ENCODE measurements around the gene SFI1. TPM values are rescaled to one million over a fixed set of nuclear protein-coding genes. Genes with fewer than 3 reads are reported as not detected.
"Not testable (repeated sequence)": the region's sequence is repeated elsewhere in the genome, so short reads cannot be mapped to it uniquely, and the experiment has no call there.

The SFI1 gene
- total RNA-seq, 3 donors from 2014 or later (not counting 1 experiment from before 2014, with no cell fraction given) = 208 to 225 (median 217) TPM

DNA sequence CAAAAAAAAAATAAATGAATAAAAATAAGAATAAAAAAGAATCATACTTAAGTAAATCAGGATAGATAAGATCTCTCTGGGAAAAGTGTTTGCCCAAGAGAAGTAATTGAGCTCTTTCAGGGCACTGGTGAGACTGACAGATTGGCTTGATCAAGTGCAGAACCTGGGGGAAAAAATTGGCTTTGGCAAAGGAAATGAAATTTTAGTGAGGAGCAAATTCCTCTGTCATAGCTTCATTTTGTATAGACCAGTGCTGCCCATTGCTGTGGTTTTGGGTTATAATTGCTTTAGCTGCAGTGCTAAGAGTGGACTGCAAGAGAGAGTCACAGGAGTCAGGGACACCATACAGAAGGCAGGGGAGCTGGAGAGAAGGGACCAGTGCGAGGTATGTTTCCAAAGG lies 35.7 kb downstream of the SFI1 start:
- 100% methylated on average over 1 of the region's 1 CpG for WGBS (ENCODE audit: insufficient coverage)
- H3K4me3 Mint-ChIP-seq = no peak overlapping the region
- Histone ChIP-seq H3K36me3 (ENCODE audit: control insufficient read depth, insufficient read depth, low read length) (peaks cover 8% of the 10 kb centered on the region), H3K4me1 (ENCODE audit: control insufficient read depth, insufficient read depth, low read length) (no peaks in the 10 kb centered on the region), H3K9me3 (ENCODE audit: control insufficient read depth, insufficient read depth, low read length) (no peaks in the 10 kb centered on the region), H3K4me3 (ENCODE audit: low read length) (no peak overlapping the region), H3K27ac (ENCODE audit: low read length) (no peak overlapping the region), H3K27me3 (ENCODE audit: control insufficient read depth, insufficient read depth, low read length) (no peaks in the 10 kb centered on the region)
- H3K9me3 Mint-ChIP-seq = no peaks in the 10 kb centered on the region
- H3K36me3 Mint-ChIP-seq = no peaks in the 10 kb centered on the region
- TF ChIP-seq CTCF (IDR thresholded peaks at IDR 0.05) = no peak
- intact Hi-C loops (cut with micrococcal nuclease) = no loop called here
- H3K4me1 Mint-ChIP-seq = peaks cover 24 to 26% of the 10 kb centered on the region in 2 donors
- peak overlapping the region; percentile 44 to 68 for H3K27ac Mint-ChIP-seq
- no peaks in the 10 kb centered on the region for H3K27me3 Mint-ChIP-seq (ENCODE audit: low read depth in 2 of 2)
- no peak for DNase-seq
- no peak for ATAC-seq

GRCh38 chr22:31533374-31533773 lies 37.0 kb downstream of the SFI1 start:
- WGBS (ENCODE audit: insufficient coverage) = 62% methylated on average over 5 of the region's 5 CpGs
- Histone ChIP-seq H3K9me3 (ENCODE audit: control insufficient read depth, insufficient read depth, low read length) (no peaks in the 10 kb centered on the region), H3K36me3 (ENCODE audit: control insufficient read depth, insufficient read depth, low read length) (peaks cover 8% of the 10 kb centered on the region), H3K4me1 (ENCODE audit: control insufficient read depth, insufficient read depth, low read length) (no peaks in the 10 kb centered on the region), H3K4me3 (ENCODE audit: low read length) (no peak overlapping the region), H3K27me3 (ENCODE audit: control insufficient read depth, insufficient read depth, low read length) (no peaks in the 10 kb centered on the region), H3K27ac (ENCODE audit: low read length) (no peak overlapping the region)
- no peaks in the 10 kb centered on the region for H3K27me3 Mint-ChIP-seq (ENCODE audit: low read depth in 2 of 2)
- H3K9me3 Mint-ChIP-seq = no peaks in the 10 kb centered on the region
- H3K4me1 Mint-ChIP-seq = peaks cover 24 to 26% of the 10 kb centered on the region in 2 donors
- DNase-seq (peak in 1 of 2 donors; percentile 17), ATAC-seq (no peak)
- no peaks in the 10 kb centered on the region for H3K36me3 Mint-ChIP-seq
- TF ChIP-seq CTCF (IDR thresholded peaks at IDR 0.05) = no peak
- no peak overlapping the region for H3K4me3 Mint-ChIP-seq
- intact Hi-C loops (cut with micrococcal nuclease) = no loop called here
- H3K27ac Mint-ChIP-seq = peak overlapping the region; percentile 44 to 68

DNA sequence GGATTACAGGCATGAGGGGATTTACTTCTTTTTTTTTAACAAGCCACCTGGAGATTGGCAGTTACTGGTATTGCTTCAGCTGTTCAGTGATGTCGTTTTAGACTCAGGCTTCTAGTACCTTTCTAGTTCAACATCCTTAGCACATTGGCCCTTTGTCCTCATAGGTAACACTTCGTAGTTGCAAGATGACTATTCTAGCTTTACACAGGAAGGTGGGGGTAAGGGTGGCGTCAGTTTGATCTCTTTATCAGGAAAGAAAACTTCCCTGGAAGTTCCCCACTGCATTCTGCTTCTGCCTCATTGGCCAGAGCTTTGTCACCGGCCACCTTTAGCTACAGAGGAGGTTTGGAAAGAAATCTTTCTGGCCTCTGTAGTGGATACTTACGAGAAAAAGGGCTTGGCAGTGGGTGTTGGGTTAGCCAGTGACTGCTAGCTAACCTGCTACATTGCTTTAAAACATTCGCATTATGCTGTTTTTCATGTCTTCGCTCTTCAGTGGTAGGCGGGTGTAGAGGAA lies 40.7 kb downstream of the SFI1 start:
- no peaks in the 10 kb centered on the region for H3K4me1 ChIP-seq (ENCODE audit: control insufficient read depth, insufficient read depth, low read length)
- no peak for TF ChIP-seq CTCF (IDR thresholded peaks at IDR 0.05)
- no peaks in the 10 kb centered on the region for H3K9me3 Mint-ChIP-seq
- no peak overlapping the region for H3K4me3 Mint-ChIP-seq
- peaks cover 10 to 28% of the 10 kb centered on the region in 2 donors for H3K4me1 Mint-ChIP-seq
- H3K36me3 ChIP-seq (ENCODE audit: control insufficient read depth, insufficient read depth, low read length) = peaks cover 19% of the 10 kb centered on the region
- ATAC-seq = no peak
- peaks cover 8% of the 10 kb centered on the region for H3K36me3 Mint-ChIP-seq
- WGBS (ENCODE audit: insufficient coverage) = 72% methylated on average over 7 of the region's 8 CpGs
- intact Hi-C loops (cut with micrococcal nuclease) = no loop called here
- H3K27me3 Mint-ChIP-seq (ENCODE audit: low read depth in 2 of 2) = no peaks in the 10 kb centered on the region
- H3K9me3 ChIP-seq (ENCODE audit: control insufficient read depth, insufficient read depth, low read length) = no peaks in the 10 kb centered on the region
- H3K27ac ChIP-seq (ENCODE audit: low read length) = no peak overlapping the region
- H3K27ac Mint-ChIP-seq = peak overlapping the region; percentile 27 to 34
- H3K4me3 ChIP-seq (ENCODE audit: low read length) = no peak overlapping the region
- peak in 1 of 2 donors; percentile 39 for DNase-seq
- H3K27me3 ChIP-seq (ENCODE audit: control insufficient read depth, insufficient read depth, low read length) = no peaks in the 10 kb centered on the region

DNA sequence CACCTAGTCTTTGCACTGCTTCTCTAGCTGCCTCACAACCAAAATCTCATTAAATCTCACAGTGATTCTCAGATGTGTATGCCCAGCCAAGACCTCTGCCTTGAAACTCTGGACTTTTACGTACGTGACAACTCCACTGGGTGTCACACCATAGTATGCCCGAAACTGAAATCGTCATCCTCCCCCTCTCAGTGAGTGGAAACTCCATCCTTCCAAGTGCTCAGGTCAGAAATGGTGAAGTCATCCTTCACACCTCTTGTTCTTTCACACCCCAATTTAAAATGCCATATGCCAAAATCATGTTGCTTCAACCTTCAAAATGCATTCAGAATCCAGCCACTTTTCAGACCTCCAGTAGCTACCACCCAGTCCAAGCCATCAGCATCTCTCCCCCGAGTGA lies 42.5 kb downstream of the SFI1 start:
- H3K4me3 ChIP-seq (ENCODE audit: low read length) = no peak overlapping the region
- no peaks in the 10 kb centered on the region for H3K4me1 ChIP-seq (ENCODE audit: control insufficient read depth, insufficient read depth, low read length)
- WGBS (ENCODE audit: insufficient coverage) = 78% methylated on average over 5 of the region's 5 CpGs
- TF ChIP-seq CTCF (IDR thresholded peaks at IDR 0.05) = no peak
- no peaks in the 10 kb centered on the region for H3K9me3 ChIP-seq (ENCODE audit: control insufficient read depth, insufficient read depth, low read length)
- DNase-seq (peak in 1 of 2 donors; percentile 17), ATAC-seq (no peak)
- Mint-ChIP-seq H3K27me3 (ENCODE audit: low read depth in 2 of 2) (no peaks in the 10 kb centered on the region), H3K27ac (peak overlapping the region; percentile 0 to 7), H3K36me3 (peaks cover 8% of the 10 kb centered on the region), H3K4me3 (no peak overlapping the region), H3K9me3 (no peaks in the 10 kb centered on the region), H3K4me1 (peaks cover 5 to 16% of the 10 kb centered on the region in 2 donors)
- peaks cover 16% of the 10 kb centered on the region for H3K36me3 ChIP-seq (ENCODE audit: control insufficient read depth, insufficient read depth, low read length)
- intact Hi-C loops (cut with micrococcal nuclease) = no loop called here
- H3K27me3 ChIP-seq (ENCODE audit: control insufficient read depth, insufficient read depth, low read length) = no peaks in the 10 kb centered on the region
- H3K27ac ChIP-seq (ENCODE audit: low read length) = no peak overlapping the region

DNA sequence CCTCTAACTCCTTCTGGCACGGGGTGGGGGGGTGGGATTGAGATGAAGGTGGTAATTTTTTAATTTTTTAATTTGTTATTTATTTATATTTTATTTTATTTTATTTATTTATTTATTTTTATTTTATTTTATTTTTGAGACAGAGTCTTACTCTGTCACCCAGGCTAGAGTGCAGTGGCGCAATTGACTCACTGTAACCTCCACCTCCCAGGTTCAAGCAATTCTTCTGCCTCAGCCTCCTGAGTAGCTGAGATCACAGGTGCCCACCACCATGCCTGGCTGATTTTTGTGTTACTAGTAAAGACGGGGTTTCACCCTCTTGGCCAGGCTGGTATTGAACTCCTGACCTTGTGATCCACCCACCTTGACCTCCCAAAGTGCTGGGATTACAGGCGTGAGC lies 43.8 kb downstream of the SFI1 start:
- H3K4me3 ChIP-seq (ENCODE audit: low read length); H3K9me3 ChIP-seq (ENCODE audit: control insufficient read depth, insufficient read depth, low read length); H3K9me3 Mint-ChIP-seq; intact Hi-C loops (cut with micrococcal nuclease); H3K36me3 Mint-ChIP-seq; H3K27me3 ChIP-seq (ENCODE audit: control insufficient read depth, insufficient read depth, low read length); ATAC-seq; H3K27ac Mint-ChIP-seq; H3K27me3 Mint-ChIP-seq (ENCODE audit: low read depth in 2 of 2); H3K4me3 Mint-ChIP-seq; H3K27ac ChIP-seq (ENCODE audit: low read length); DNase-seq; H3K4me1 ChIP-seq (ENCODE audit: control insufficient read depth, insufficient read depth, low read length): not testable (repeated sequence)
- H3K4me1 Mint-ChIP-seq = peaks cover 0 to 12% of the 10 kb centered on the region in 2 donors
- H3K36me3 ChIP-seq (ENCODE audit: control insufficient read depth, insufficient read depth, low read length) = peaks cover 16% of the 10 kb centered on the region
- 91% methylated on average over 3 of the region's 4 CpGs for WGBS (ENCODE audit: insufficient coverage)

Data from natural killer cell (primary cell).